IPS-18c (cell line): ENCODE data around the gene CIAO3.
"Not testable (repeated sequence)": the region's sequence is repeated elsewhere in the genome, so short reads cannot be mapped to it uniquely, and the experiment has no call there.

Experiments used
- H3K4me3 ChIP-seq: 2 replicates; pipeline ENCODE4 v1.7.0; 2013; ENCODE audit warnings: low read depth, mild to moderate bottlenecking, low read length, moderate library complexity; ENCODE audit not compliant: insufficient read depth
- H3K9me3 ChIP-seq: one replicate; pipeline ENCODE4 v1.6.1; 2013; ENCODE audit warnings: mild to moderate bottlenecking, low read length, moderate library complexity; ENCODE audit not compliant: control insufficient read depth, insufficient read depth

Gene CIAO3

GRCh38 chr16:778909-779527 is 38.2 kb upstream of the CIAO3 start:
- no peaks in the 10 kb centered on the region for H3K9me3 ChIP-seq
- no peak overlapping the region for H3K4me3 ChIP-seq

- Histone ChIP-seq H3K9me3 (no peaks in the 10 kb centered on the region), H3K4me3 (no peak overlapping the region)
Observed at GRCh38 chr16:778447-778846, 37.6 kb upstream of the CIAO3 start.

- H3K9me3 ChIP-seq = no peaks in the 10 kb centered on the region
- no peak overlapping the region for H3K4me3 ChIP-seq
Observed at GRCh38 chr16:777826-778225, 37.0 kb upstream of the CIAO3 start.

- no peak overlapping the region for H3K4me3 ChIP-seq
- H3K9me3 ChIP-seq = no peaks in the 10 kb centered on the region
Observed at GRCh38 chr16:776824-777223, 36.0 kb upstream of the CIAO3 start.

GRCh38 chr16:776298-776697 is 35.5 kb upstream of the CIAO3 start:
- not testable (repeated sequence) for H3K9me3 ChIP-seq, H3K4me3 ChIP-seq

GRCh38 chr16:775236-775796 is 34.5 kb upstream of the CIAO3 start:
- H3K9me3 ChIP-seq = no peaks in the 10 kb centered on the region

GRCh38 chr16:774086-775001 is 33.5 kb upstream of the CIAO3 start:
- H3K4me3 ChIP-seq = no peak overlapping the region
- H3K9me3 ChIP-seq = no peaks in the 10 kb centered on the region

More at GRCh38 chr16:775236-775796, 34.5 kb upstream of the CIAO3 start:
- H3K4me3 ChIP-seq = no peak overlapping the region

GRCh38 chr16:772959-773358 is 32.2 kb upstream of the CIAO3 start:
- Histone ChIP-seq H3K9me3 (no peaks in the 10 kb centered on the region), H3K4me3 (no peak overlapping the region)

- no peaks in the 10 kb centered on the region for H3K9me3 ChIP-seq
- no peak overlapping the region for H3K4me3 ChIP-seq
Observed at GRCh38 chr16:770411-770810, 29.6 kb upstream of the CIAO3 start.

GRCh38 chr16:769934-770333 is 29.1 kb upstream of the CIAO3 start:
- Histone ChIP-seq H3K9me3 (no peaks in the 10 kb centered on the region), H3K4me3 (no peak overlapping the region)

- H3K9me3 ChIP-seq = no peaks in the 10 kb centered on the region
- no peak overlapping the region for H3K4me3 ChIP-seq
Observed at GRCh38 chr16:769184-769784, 28.5 kb upstream of the CIAO3 start.

GRCh38 chr16:768428-768827 is 27.6 kb upstream of the CIAO3 start:
- no peak overlapping the region for H3K4me3 ChIP-seq
- H3K9me3 ChIP-seq = no peaks in the 10 kb centered on the region

- Histone ChIP-seq H3K4me3 (no peak overlapping the region), H3K9me3 (no peaks in the 10 kb centered on the region)
Observed at GRCh38 chr16:767743-768235, 27.0 kb upstream of the CIAO3 start.

- H3K9me3 ChIP-seq = no peaks in the 10 kb centered on the region
Observed at GRCh38 chr16:766820-767640, 26.2 kb upstream of the CIAO3 start.

GRCh38 chr16:766008-766819 is 25.4 kb upstream of the CIAO3 start:
- Histone ChIP-seq H3K4me3 (no peak overlapping the region), H3K9me3 (no peaks in the 10 kb centered on the region)

More at GRCh38 chr16:766820-767640, 26.2 kb upstream of the CIAO3 start:
- no peak overlapping the region for H3K4me3 ChIP-seq

GRCh38 chr16:765488-765865 is 24.7 kb upstream of the CIAO3 start:
- Histone ChIP-seq H3K9me3 (no peaks in the 10 kb centered on the region), H3K4me3 (no peak overlapping the region)
